ENCODE measurements around the gene LYPD4.
"Not testable (repeated sequence)": the region's sequence is repeated elsewhere in the genome, so short reads cannot be mapped to it uniquely, and the experiment has no call there.

The LYPD4 gene

DNA sequence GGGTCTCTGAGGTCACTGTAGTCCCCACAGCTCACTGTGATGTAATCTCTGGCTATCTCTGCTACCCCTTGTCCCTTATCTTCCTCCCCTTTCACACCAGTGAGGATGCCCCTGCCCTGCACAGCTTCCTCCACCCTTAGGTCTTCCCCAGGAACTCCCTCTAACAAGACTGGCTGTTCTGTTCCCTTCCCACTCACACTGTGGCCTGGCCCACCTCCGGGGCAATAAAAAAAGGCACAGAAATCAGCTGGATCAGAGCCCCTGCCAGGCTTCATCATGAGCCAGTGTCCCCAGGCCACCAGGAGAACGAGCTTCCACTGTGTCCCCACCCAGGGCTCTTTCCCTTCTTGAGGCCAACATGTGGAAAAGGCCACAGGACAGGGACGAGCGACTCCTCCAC, 43.5 kb downstream of the LYPD4 start:
- DNase-seq (ENCODE audit: low read depth, low spot score): no peak

- DNase-seq (ENCODE audit: low read depth, low spot score): no peak
These were observed 45.0 kb downstream of the LYPD4 start for GRCh38 chr19:41799444-41800000.

- DNase-seq (ENCODE audit: low read depth, low spot score): no peak
These were observed 47.6 kb downstream of the LYPD4 start for GRCh38 chr19:41796901-41797300.

GRCh38 chr19:41796362-41796761, 48.1 kb downstream of the LYPD4 start, which contains the start of gene CEACAM3:
Gene CEACAM3 (plus strand): TSS chr19:41796587. CDS start chr19:41796678, 91 bp downstream.
- no peak for DNase-seq (ENCODE audit: low read depth, low spot score)

DNA sequence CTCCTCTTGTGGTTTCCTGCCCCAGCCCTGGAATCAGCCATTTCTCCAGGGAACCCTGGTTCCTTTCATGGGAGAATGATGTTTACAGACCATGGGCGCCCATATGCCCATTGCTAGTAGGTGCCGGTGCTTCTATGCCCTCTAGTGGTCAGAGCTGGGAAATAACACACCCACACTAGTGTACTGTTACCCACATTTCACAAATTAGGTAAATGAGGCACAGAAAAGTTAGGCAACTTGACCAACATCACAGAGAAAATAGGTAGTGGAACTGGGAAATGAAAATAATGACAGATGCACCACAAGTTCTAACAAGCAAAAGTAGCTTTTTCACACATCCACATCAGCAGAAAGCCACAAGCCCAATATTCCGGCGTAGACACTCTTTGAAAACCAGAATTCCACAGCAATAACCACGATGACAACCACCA, 49.4 kb downstream of the LYPD4 start:
- no peak for DNase-seq (ENCODE audit: low read depth, low spot score)

- DNase-seq (ENCODE audit: low read depth, low spot score): no peak
These were observed 51.1 kb downstream of the LYPD4 start for GRCh38 chr19:41793414-41793727.

DNA sequence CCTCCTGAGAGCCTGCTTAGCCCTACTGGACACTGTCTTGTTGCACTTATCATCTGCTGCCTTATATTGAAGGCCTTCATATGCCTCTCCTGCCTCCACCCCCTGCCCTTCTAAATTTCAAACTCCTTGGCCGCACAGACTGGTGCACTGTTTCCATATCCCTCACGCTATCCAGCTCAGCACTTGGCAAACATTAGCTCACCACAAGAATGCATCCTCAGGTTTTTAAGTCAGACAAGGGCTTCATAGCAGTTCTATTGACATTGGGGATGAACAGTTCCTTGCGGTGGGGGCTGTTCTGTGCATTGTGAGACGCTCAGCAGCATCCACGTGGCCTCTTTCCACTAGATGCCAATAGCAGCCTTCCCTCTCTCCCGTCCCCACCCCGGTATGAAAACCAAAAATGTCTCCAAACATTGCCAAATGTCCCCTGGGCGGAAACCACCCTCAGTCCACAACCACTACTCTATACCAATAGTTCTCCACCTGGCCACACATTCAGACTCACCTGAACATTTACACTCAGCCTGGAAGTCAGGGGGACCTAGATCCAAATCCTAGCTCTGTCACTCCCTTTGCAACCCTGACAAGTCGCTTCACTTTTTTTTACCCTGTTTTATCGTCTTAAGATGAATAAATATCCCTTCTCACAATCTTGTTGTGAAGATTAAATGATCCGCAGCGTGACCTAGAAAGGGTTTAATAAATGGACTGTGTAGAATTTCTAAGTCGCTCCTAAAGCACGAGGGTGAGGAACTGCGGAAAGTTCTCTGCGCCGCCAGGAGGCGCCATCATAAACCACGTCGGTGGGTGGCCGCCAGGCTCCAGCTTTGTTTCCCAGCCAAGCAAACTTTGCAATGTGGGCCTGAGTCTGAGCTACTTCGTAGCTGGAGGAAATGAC, 51.7 kb downstream of the LYPD4 start:
- no peak for DNase-seq (ENCODE audit: low read depth, low spot score)

- not testable (repeated sequence) for DNase-seq (ENCODE audit: low read depth, low spot score)
These were observed 55.4 kb downstream of the LYPD4 start for GRCh38 chr19:41789053-41789452.

DNA sequence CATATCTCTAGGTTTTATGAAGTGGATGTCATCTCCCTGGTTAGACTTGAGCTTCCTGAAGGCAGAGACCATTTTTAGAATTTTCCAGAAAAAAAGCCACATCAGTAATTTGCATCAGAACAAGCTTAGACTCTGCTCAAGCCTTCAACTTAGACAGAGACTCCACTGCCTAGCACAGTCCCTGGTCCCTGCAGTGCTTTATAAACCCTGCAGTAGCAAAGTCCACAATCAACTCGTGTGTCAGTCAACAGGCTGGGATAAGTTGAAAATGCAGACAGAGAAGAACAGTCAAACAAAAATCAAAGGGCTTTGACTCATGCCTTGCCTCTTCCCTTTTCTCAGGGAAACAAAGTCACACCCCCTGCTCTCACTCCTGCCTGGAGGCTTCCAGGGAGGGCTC, 56.0 kb downstream of the LYPD4 start:
- not testable (repeated sequence) for DNase-seq (ENCODE audit: low read depth, low spot score)

All from smooth muscle cell of the brain vasculature (primary cell).